Mesenchymal stem cell (in vitro differentiated cells and primary cell): ENCODE measurements around the gene HOXC4.

Source experiments
- DNase-seq: peaks from one replicate; pipeline ENCODE4 v3.0.0-alpha.2; 2013
- H2AFZ ChIP-seq: one replicate; pipeline ENCODE4 v1.6.1; 2013; ENCODE audit warnings: low read depth, mild to moderate bottlenecking, control low read depth, inconsistent platforms, low read length, moderate library complexity
- H2AK5ac ChIP-seq: 2 replicates; pipeline ENCODE4 v1.6.1; 2013; ENCODE audit warnings: low read length, moderate library complexity, mild to moderate bottlenecking, inconsistent platforms; ENCODE audit not compliant: severe bottlenecking
- H2BK120ac ChIP-seq: one replicate; pipeline ENCODE4 v1.6.1; 2013; ENCODE audit warnings: low read depth, mild to moderate bottlenecking, inconsistent platforms, low read length, moderate library complexity
- H2BK12ac ChIP-seq, 2 experiments: one replicate each; pipeline ENCODE4 v1.6.1; 2013; ENCODE audit warnings: inconsistent platforms in 2 of 2, low read length in 2 of 2, mild to moderate bottlenecking in 2 of 2, moderate library complexity in 2 of 2, control low read depth in 1 of 2
- H2BK15ac ChIP-seq: one replicate; pipeline ENCODE4 v1.6.1; 2013; ENCODE audit warnings: mild to moderate bottlenecking, low read depth, inconsistent platforms; ENCODE audit not compliant: poor library complexity, severe bottlenecking
- H2BK5ac ChIP-seq: 2 replicates; pipeline ENCODE4 v1.6.1; 2013; ENCODE audit warnings: low read depth, mild to moderate bottlenecking, low read length, control low read depth, inconsistent platforms; ENCODE audit not compliant: poor library complexity, severe bottlenecking
- H3K14ac ChIP-seq, 2 experiments: one replicate each; pipeline ENCODE4 v1.6.1; 2013; ENCODE audit warnings: inconsistent platforms in 2 of 2, low read length in 2 of 2, control low read depth in 1 of 2, mild to moderate bottlenecking in 1 of 2, moderate library complexity in 1 of 2
- H3K18ac ChIP-seq, 2 experiments: one replicate each; pipeline ENCODE4 v1.6.1; 2013; ENCODE audit warnings: inconsistent platforms in 2 of 2, low read length in 2 of 2, control low read depth in 1 of 2, low read depth in 1 of 2, mild to moderate bottlenecking in 1 of 2
- H3K23ac ChIP-seq, 2 experiments: one replicate each; pipeline ENCODE4 v1.6.1; 2013; ENCODE audit warnings: inconsistent platforms in 2 of 2, low read length in 2 of 2, mild to moderate bottlenecking in 2 of 2, moderate library complexity in 2 of 2, control low read depth in 1 of 2
- H3K27ac ChIP-seq: 2 replicates; pipeline ENCODE4 v1.5.1; 2013; ENCODE audit warnings: mild to moderate bottlenecking, moderate library complexity, low read length, control low read depth, inconsistent platforms; ENCODE audit not compliant: poor library complexity, severe bottlenecking
- H3K27me3 ChIP-seq, 2 experiments: 2 replicates each; pipeline versions ENCODE4 v1.6.1 to v1.7.0; 2013; ENCODE audit warnings: low read length in 2 of 2, mild to moderate bottlenecking in 2 of 2, moderate library complexity in 2 of 2, control low read depth in 1 of 2, inconsistent platforms in 1 of 2; ENCODE audit not compliant: control insufficient read depth in 1 of 2, insufficient read depth in 1 of 2
- H3K36me3 ChIP-seq, 2 experiments: 2 replicates each; pipeline versions ENCODE4 v1.6.1 to v1.7.0; 2013; ENCODE audit warnings: low read length in 2 of 2, control low read depth in 1 of 2, inconsistent platforms in 1 of 2, low read depth in 1 of 2, mild to moderate bottlenecking in 1 of 2; ENCODE audit not compliant: insufficient read depth in 2 of 2, control insufficient read depth in 1 of 2
- H3K4ac ChIP-seq, 2 experiments: one replicate each; pipeline ENCODE4 v1.6.1; 2013; ENCODE audit warnings: inconsistent platforms in 2 of 2, low read length in 2 of 2, mild to moderate bottlenecking in 2 of 2, moderate library complexity in 2 of 2, control low read depth in 1 of 2, low read depth in 1 of 2
- H3K4me1 ChIP-seq: 2 replicates; pipeline ENCODE4 v1.6.1; 2013; ENCODE audit warnings: low read depth, low read length, control low read depth; ENCODE audit not compliant: control insufficient read depth, insufficient read depth
- H3K4me2 ChIP-seq: 2 replicates; pipeline ENCODE4 v1.6.1; 2013; ENCODE audit warnings: low read length, mild to moderate bottlenecking, inconsistent platforms; ENCODE audit not compliant: poor library complexity, severe bottlenecking
- H3K4me3 ChIP-seq, 2 experiments: 2 replicates each; pipeline versions ENCODE4 v1.5.1 to v1.7.0; 2013; ENCODE audit warnings: low read length in 2 of 2, mild to moderate bottlenecking in 2 of 2, control low read depth in 1 of 2, low read depth in 1 of 2; ENCODE audit not compliant: insufficient read depth in 1 of 2
- H3K79me1 ChIP-seq: replicated peaks from 2 replicates; pipeline ENCODE4 v1.6.1; 2013; ENCODE audit warnings: mild to moderate bottlenecking, control low read depth, low read length, inconsistent platforms; ENCODE audit not compliant: poor library complexity, severe bottlenecking
- H3K9ac ChIP-seq: 2 replicates; pipeline ENCODE4 v1.7.0; 2013; ENCODE audit warnings: mild to moderate bottlenecking, low read length, moderate library complexity
- H3K9me3 ChIP-seq: 2 replicates; pipeline ENCODE4 v1.7.0; 2013; ENCODE audit warnings: mild to moderate bottlenecking, low read length; ENCODE audit not compliant: control insufficient read depth
- H4K8ac ChIP-seq: one replicate; pipeline ENCODE4 v1.6.1; 2013; ENCODE audit warnings: inconsistent platforms, mild to moderate bottlenecking, low read length, moderate library complexity
- H4K91ac ChIP-seq: one replicate; pipeline ENCODE4 v1.6.1; 2013; ENCODE audit warnings: mild to moderate bottlenecking, low read length, inconsistent platforms
- WGBS: methylation state at CpG from one replicate; pipeline ENCODE4 v1.1.7; 2013; ENCODE audit warnings: mixed read lengths; 5-methylcytosine and 5-hydroxymethylcytosine counted together

Gene HOXC4

GRCh38 chr12:54045401-54045800 lies 8.2 kb upstream of the HOXC4 start:
- Histone ChIP-seq H2BK120ac (no peak overlapping the region), H3K9me3 (no peaks in the 10 kb centered on the region), H2AFZ (no peak overlapping the region), H3K4me3 (no peak overlapping the region), H3K4me2 (no peak overlapping the region), H3K4ac (no peak overlapping the region), H3K36me3 (peaks cover 5 to 14% of the 10 kb centered on the region in 2 experiments), H3K27ac (no peak overlapping the region), H3K18ac (no peak overlapping the region), H3K23ac (no peak overlapping the region), H4K8ac (no peak overlapping the region), H2BK12ac (no peak overlapping the region), H3K9ac (no peak overlapping the region), H3K79me1 (peaks cover 49% of the 10 kb centered on the region), H2BK15ac (no peak overlapping the region), H3K14ac (no peak overlapping the region), H2AK5ac (no peak overlapping the region), H3K27me3 (peaks cover 0 to 51% of the 10 kb centered on the region in 2 experiments), H4K91ac (no peak overlapping the region), H3K4me1 (peaks cover 11% of the 10 kb centered on the region), H2BK5ac (no peak overlapping the region)
- DNase-seq = no peak

- Histone ChIP-seq H3K4me1 (peaks cover 11% of the 10 kb centered on the region), H3K27ac (no peak overlapping the region), H4K8ac (no peak overlapping the region), H2BK12ac (no peak overlapping the region), H3K4me3 (no peak overlapping the region), H4K91ac (no peak overlapping the region), H3K23ac (no peak overlapping the region), H3K14ac (no peak overlapping the region), H3K9ac (no peak overlapping the region), H3K4ac (no peak overlapping the region), H3K4me2 (no peak overlapping the region), H3K18ac (no peak overlapping the region), H3K36me3 (peaks cover 5 to 14% of the 10 kb centered on the region in 2 experiments), H3K9me3 (no peaks in the 10 kb centered on the region), H3K79me1 (peaks cover 53% of the 10 kb centered on the region), H2AK5ac (no peak overlapping the region), H2AFZ (no peak overlapping the region), H2BK120ac (no peak overlapping the region), H3K27me3 (peaks cover 0 to 51% of the 10 kb centered on the region in 2 experiments), H2BK5ac (no peak overlapping the region), H2BK15ac (no peak overlapping the region)
- no peak for DNase-seq
- 66% methylated on average over 13 of the region's 16 CpGs for WGBS
Observed at GRCh38 chr12:54045868-54046521, 7.6 kb upstream of the HOXC4 start.

- H3K27ac ChIP-seq = no peak overlapping the region
- no peak overlapping the region for H2BK5ac ChIP-seq
- H3K4me1 ChIP-seq = peaks cover 11% of the 10 kb centered on the region
- no peak overlapping the region for H3K4me3 ChIP-seq
- no peaks in the 10 kb centered on the region for H3K9me3 ChIP-seq
- no peak overlapping the region for H3K14ac ChIP-seq
- H4K8ac ChIP-seq = no peak overlapping the region
- H3K4ac ChIP-seq = no peak overlapping the region
- peaks cover 0 to 54% of the 10 kb centered on the region in 2 experiments for H3K27me3 ChIP-seq
- H2BK12ac ChIP-seq = no peak overlapping the region
- H2AFZ ChIP-seq = no peak overlapping the region
- no peak overlapping the region for H2BK15ac ChIP-seq
- H4K91ac ChIP-seq = peak overlapping the region; percentile 34
- peaks cover 5 to 14% of the 10 kb centered on the region in 2 experiments for H3K36me3 ChIP-seq
- no peak overlapping the region for H3K18ac ChIP-seq
- peak overlapping the region; percentile 2 for H3K4me2 ChIP-seq
- 26% methylated on average over 27 of the region's 27 CpGs for WGBS
- peaks cover 52% of the 10 kb centered on the region for H3K79me1 ChIP-seq
- H3K23ac ChIP-seq = peak overlapping the region in 1 of 2 experiments; percentile 56
- no peak overlapping the region for H2BK120ac ChIP-seq
- H3K9ac ChIP-seq = no peak overlapping the region
- H2AK5ac ChIP-seq = no peak overlapping the region
- DNase-seq = no peak
Observed at GRCh38 chr12:54046809-54047159, 6.9 kb upstream of the HOXC4 start.

- Histone ChIP-seq H3K36me3 (peaks cover 5 to 14% of the 10 kb centered on the region in 2 experiments), H3K79me1 (peaks cover 52% of the 10 kb centered on the region), H3K18ac (no peak overlapping the region), H3K4me1 (peaks cover 11% of the 10 kb centered on the region), H2BK120ac (no peak overlapping the region), H3K14ac (no peak overlapping the region), H3K27me3 (peaks cover 0 to 54% of the 10 kb centered on the region in 2 experiments), H2BK12ac (no peak overlapping the region), H3K9ac (no peak overlapping the region), H3K4me2 (no peak overlapping the region), H3K9me3 (no peaks in the 10 kb centered on the region), H4K8ac (no peak overlapping the region), H3K27ac (no peak overlapping the region), H4K91ac (no peak overlapping the region), H3K4ac (no peak overlapping the region), H3K4me3 (no peak overlapping the region), H2BK5ac (no peak overlapping the region), H2BK15ac (no peak overlapping the region), H3K23ac (no peak overlapping the region), H2AK5ac (no peak overlapping the region), H2AFZ (no peak overlapping the region)
- WGBS = 19% methylated on average over 61 of the region's 61 CpGs
- no peak for DNase-seq
Observed at GRCh38 chr12:54047160-54047963, 6.3 kb upstream of the HOXC4 start.
